ENCODE results near the gene SLC7A4. TPM values are rescaled to one million over a fixed set of nuclear protein-coding genes. Genes with fewer than 3 reads are reported as not detected.

The SLC7A4 gene
- total and polyA plus RNA-seq, 2 of the 8 experiments (the other 6 are each of a cell fraction or from before 2014, with no cell fraction given), result 0.92 TPM; not detected in 1

DNA sequence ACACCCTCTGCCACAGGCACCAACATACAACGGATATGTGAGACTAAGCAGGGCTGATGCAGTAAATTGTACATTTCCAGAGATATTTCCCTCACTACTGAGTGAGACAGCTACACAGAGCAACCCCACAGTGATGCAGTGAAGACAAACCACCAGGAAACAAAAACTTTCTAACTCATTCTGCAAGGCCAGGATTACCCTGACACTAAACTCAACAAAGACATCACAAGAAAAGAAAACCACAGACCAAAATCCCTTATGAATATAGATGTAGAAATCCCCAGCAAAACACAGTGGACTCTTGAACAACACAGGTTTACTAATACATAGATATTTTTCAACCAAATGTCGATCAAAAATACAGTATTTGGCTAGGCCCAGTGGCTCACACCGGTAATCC, 1.5 kb upstream of the SLC7A4 start:
- Histone ChIP-seq H2BK12ac (ENCODE audit: low read depth, low read length) (no peak overlapping the region), H3K79me1 (ENCODE audit: low read depth, low read length) (no peaks in the 10 kb centered on the region), H3K79me2 (ENCODE audit: control insufficient read depth in 1 of 2, insufficient read depth in 2 of 2, low read length in 2 of 2) (no peaks in the 10 kb centered on the region), H4K91ac (replicated peaks; ENCODE audit: insufficient read length, low read length) (no peak overlapping the region), H3K4me1 (replicated peaks in 1 of 4; ENCODE audit: control insufficient read depth in 3 of 4, insufficient read depth in 4 of 4, low read length in 3 of 4) (peaks cover 0 to 4% (median 2%) of the 10 kb centered on the region in 4 experiments; a peak in 3 of 7 replicates), H3K23me2 (ENCODE audit: low read depth, low read length) (peaks cover 9% of the 10 kb centered on the region; the same call in 1 of the 2 replicates), H2AFZ (ENCODE audit: low read length) (no peak overlapping the region), H3K9ac (replicated peaks in 1 of 4; ENCODE audit: extremely low read depth in 1 of 4, low read depth in 3 of 4, low read length in 3 of 4) (no peak overlapping the region), H4K5ac (ENCODE audit: insufficient read length, low read depth, low read length) (no peak overlapping the region), H3K4me2 (ENCODE audit: insufficient read depth in 1 of 2, low read depth in 2 of 2, low read length in 2 of 2) (no peak overlapping the region), H3K23ac (ENCODE audit: insufficient read length) (no peak overlapping the region), H2AK5ac (ENCODE audit: low read depth, low read length) (no peak overlapping the region), H2BK5ac (ENCODE audit: low read depth, low read length) (no peak overlapping the region), H3K36me3 (ENCODE audit: control insufficient read depth in 2 of 4, insufficient read depth in 4 of 4, low read length in 3 of 4) (no peaks in the 10 kb centered on the region), H3K27me3 (replicated peaks in 1 of 4; ENCODE audit: control insufficient read depth in 3 of 4, extremely low read depth in 1 of 4, insufficient read depth in 3 of 4, low read length in 3 of 4) (peaks cover 6 to 31% (median 26%) of the 10 kb centered on the region in 4 experiments), H2BK15ac (ENCODE audit: low read length) (no peak overlapping the region), H2BK120ac (replicated peaks; ENCODE audit: low read depth, low read length) (no peak overlapping the region), H2BK20ac (ENCODE audit: low read length) (no peak overlapping the region), H3K14ac (ENCODE audit: insufficient read length) (no peak overlapping the region), H3K56ac (replicated peaks; ENCODE audit: insufficient read length, low read depth, low read length) (no peak overlapping the region), H3K4ac (replicated peaks; ENCODE audit: insufficient read length, low read depth, low read length) (no peak overlapping the region), H3K4me3 (ENCODE audit: extremely low read depth in 1 of 4, insufficient read depth in 2 of 4, low read depth in 3 of 4, low read length in 4 of 4) (no peak overlapping the region), H3K27ac (ENCODE audit: low read depth, low read length) (no peak overlapping the region), H4K20me1 (replicated peaks in 1 of 2; ENCODE audit: control insufficient read depth in 1 of 2, insufficient read depth in 2 of 2, low read length in 2 of 2) (no peaks in the 10 kb centered on the region), H3K9me3 (ENCODE audit: insufficient read depth in 2 of 2, low read depth in 1 of 2, low read length in 1 of 2) (no peaks in the 10 kb centered on the region), H4K8ac (ENCODE audit: extremely low read depth, insufficient read depth, low read length) (no peak overlapping the region), H3K18ac (ENCODE audit: extremely low read depth, low read length) (no peak overlapping the region)
- ChIA-PET POLR2A (ENCODE audit: partially characterized antibody) (no interaction called here), CTCF (ENCODE audit: partially characterized antibody) (interaction anchor here (0.7 to 5.5 kb wide), 4 partner anchors 11 to 71 kb away, joined by 3 to 37 read pairs (median 4); no protein-coding TSS in a partner anchor)
- WGBS, 2 experiments (ENCODE audit: extremely low coverage in 1 of 2, insufficient coverage in 1 of 2, insufficient read length in 1 of 2, insufficient replicate concordance in 2 of 2, low coverage in 1 of 2, low lambda C conversion rate in 2 of 2, missing lambda C conversion rate in 1 of 2), result 95% methylated on average over 3 of the region's 3 CpGs; no CpG with 5 or more reads in 1 of the 2 experiments
- FAIRE-seq, result no peak
- no peak for DNase-seq (ENCODE audit: low read depth in 1 of 2, low spot score in 2 of 2)
- TF ChIP-seq CEBPB (IDR thresholded peaks at IDR 0.05; ENCODE audit: low read depth, low read length) (no peak), SIX5 (IDR thresholded peaks at IDR 0.05; ENCODE audit: low read depth, low read length) (no peak), SP1 (IDR thresholded peaks at IDR 0.05; ENCODE audit: low read depth, low read length) (no peak), ASH2L (IDR thresholded peaks at IDR 0.05; ENCODE audit: low read length) (no peak), GTF2F1 (IDR thresholded peaks at IDR 0.05; ENCODE audit: borderline replicate concordance, low read depth, low read length) (no peak), HDAC6 (IDR thresholded peaks at IDR 0.05; ENCODE audit: low read depth, low read length) (no peak), SIRT6 (IDR thresholded peaks at IDR 0.05; ENCODE audit: low read length) (no peak)

Measured in H1 (cell line).